GM13977 (cell line): ENCODE data around the gene RALA.
"Not testable (repeated sequence)": the region's sequence is repeated elsewhere in the genome, so short reads cannot be mapped to it uniquely, and the experiment has no call there.

Source experiments
- DNase-seq: peaks from one replicate; pipeline ENCODE4 v3.0.0; 2012; ENCODE audit warnings: low spot score
- in situ Hi-C: fragments of 300-500 bp; cut with MboI; formaldehyde crosslinking; loops from one replicate; pipeline ENCODE4 v1.12.0; 2022; ENCODE audit warnings: low sequenced_read_pairs, low pct_unique_long_range_greater_than_20kb, mixed read lengths, inconsistent platforms; ENCODE audit not compliant: unreplicated experiment
- TF ChIP-seq, protein P1 (sequence below): IDR thresholded peaks from 2 replicates; pipeline ENCODE4 v1.5.1; 2012; ENCODE audit warnings: mild to moderate bottlenecking, control low read depth; ENCODE audit not compliant: insufficient read depth; ENCODE audit errors: extremely low read depth, missing control alignments

The RALA gene

DNA sequence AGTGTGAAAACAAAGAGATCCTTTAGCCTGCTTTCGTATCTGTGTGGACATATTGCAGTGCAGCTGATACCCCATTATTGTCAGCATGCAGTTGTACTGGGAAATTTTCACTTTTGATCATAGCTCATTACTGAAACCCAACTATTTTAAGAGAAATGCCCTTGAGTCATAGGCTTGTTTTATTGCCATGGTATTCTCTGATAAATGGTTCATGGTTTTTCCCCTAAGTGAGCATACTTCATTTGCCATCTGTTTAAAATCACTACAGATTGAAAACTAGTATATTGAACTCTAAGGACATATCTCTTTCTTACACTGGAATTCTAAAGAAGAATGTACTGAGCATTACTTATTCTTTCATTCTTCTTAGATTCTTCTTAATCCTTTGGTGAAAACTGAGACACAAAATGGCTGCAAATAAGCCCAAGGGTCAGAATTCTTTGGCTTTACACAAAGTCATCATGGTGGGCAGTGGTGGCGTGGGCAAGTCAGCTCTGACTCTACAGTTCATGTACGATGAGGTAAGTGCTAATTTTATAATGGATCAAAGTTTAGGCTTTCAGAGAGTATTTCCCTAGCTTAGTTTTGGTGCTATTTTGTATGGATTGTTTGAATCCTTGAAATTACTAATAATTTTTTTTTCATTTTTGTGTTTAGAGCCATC, 63.0 kb downstream of the RALA start:
- DNase-seq: peak; percentile 66
- TF ChIP-seq, protein P1, sequence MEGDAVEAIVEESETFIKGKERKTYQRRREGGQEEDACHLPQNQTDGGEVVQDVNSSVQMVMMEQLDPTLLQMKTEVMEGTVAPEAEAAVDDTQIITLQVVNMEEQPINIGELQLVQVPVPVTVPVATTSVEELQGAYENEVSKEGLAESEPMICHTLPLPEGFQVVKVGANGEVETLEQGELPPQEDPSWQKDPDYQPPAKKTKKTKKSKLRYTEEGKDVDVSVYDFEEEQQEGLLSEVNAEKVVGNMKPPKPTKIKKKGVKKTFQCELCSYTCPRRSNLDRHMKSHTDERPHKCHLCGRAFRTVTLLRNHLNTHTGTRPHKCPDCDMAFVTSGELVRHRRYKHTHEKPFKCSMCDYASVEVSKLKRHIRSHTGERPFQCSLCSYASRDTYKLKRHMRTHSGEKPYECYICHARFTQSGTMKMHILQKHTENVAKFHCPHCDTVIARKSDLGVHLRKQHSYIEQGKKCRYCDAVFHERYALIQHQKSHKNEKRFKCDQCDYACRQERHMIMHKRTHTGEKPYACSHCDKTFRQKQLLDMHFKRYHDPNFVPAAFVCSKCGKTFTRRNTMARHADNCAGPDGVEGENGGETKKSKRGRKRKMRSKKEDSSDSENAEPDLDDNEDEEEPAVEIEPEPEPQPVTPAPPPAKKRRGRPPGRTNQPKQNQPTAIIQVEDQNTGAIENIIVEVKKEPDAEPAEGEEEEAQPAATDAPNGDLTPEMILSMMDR: no peak
- in situ Hi-C loops: no loop called here

DNA sequence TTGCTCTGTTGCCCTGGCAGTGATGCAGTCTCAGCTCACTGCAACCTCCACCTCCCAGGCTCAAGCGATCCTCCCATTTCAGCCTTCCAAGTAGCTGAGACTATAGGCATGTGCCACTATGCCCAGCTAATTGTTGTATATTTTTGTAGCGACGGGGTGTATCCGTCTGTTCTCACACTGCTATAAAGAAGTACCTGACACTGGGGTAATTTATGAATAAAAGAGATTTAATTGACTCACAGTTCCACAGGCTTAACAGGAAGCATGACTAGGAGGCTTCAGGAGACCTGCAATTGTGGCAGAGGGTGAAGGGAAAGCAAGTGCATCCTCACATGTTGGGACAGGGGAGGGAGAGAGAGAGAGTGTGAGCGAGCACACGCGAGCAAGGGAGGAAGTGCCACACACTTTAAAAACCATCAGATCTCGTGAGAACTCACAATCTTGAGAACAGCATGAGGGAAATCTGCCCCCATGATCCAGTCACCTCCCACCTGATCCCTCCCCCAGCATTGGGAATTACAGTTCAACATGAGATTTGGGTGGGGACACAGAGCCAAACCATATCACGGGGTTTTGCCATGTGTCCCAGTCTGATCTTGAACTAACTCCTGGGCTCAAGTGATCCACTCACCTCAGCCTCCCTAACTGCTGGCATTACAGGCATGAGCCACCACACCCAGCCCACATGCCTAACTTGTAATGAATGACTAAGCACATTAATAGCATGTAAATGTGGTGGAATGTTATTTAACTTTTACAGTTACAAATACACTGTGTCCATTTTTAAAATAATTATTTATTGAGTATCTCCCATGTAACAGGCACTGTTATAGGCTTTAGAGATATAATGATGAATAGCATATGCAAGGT, 65.5 kb downstream of the RALA start:
- TF ChIP-seq, protein P1: no peak
- in situ Hi-C loops: no loop called here
- DNase-seq: no peak

DNA sequence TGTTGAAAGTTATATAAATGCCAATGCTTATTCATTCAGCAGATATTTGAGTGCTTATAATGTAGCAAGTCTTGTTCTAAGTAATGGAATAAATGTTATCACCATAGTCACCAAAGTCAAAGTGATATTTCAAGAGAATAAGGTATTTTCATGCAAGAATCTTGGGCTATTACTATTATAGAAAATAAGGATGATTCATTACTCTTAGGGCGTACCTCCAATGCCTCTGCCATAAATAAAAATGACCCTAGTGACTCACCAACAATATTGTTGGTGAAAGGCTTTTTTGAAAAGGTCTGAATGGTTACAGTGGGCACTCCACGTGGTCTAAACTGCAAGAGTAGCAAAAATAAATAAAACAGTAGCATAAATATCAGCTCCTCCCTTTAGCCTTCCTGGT, 68.4 kb downstream of the RALA start:
- in situ Hi-C loops: no loop called here
- TF ChIP-seq, protein P1: no peak
- DNase-seq: no peak

DNA sequence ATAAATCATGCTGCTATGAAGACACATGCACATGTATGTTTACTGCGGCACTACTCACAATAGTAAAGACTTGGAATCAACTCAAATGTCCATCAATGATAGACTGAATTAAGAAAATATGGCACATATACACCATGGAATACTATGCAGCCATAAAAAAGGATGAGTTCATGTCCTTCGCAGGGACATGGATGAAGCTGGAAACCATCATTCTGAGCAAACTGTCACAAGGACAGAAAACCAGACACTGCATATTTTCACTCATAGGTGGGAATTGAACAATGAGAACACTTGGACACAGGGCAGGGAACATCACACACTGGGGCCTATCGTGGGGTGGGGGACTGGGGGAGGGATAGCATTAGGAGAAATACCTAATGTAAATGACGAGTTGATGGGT, 69.7 kb downstream of the RALA start:
- DNase-seq, in situ Hi-C loops: not testable (repeated sequence)

DNA sequence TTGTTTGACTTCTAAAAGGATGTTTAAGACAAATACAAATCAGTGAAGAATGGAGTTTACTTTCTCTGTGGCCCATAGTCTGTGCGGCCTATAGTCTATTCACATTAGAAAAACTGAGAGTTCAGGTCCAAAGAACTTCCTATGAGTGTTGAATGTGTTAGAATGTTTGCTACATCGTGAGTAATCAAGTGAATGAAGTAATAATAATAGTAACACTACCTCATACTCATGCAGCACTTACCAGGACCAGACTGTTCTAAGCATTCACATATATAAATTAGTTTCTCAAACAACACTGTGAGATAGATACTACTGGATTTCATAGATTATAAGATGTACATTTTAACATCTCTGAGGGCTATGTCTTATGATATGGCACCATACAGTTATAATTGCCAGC, 70.4 kb downstream of the RALA start:
- TF ChIP-seq, protein P1: no peak
- DNase-seq: no peak
- in situ Hi-C loops: no loop called here

DNA sequence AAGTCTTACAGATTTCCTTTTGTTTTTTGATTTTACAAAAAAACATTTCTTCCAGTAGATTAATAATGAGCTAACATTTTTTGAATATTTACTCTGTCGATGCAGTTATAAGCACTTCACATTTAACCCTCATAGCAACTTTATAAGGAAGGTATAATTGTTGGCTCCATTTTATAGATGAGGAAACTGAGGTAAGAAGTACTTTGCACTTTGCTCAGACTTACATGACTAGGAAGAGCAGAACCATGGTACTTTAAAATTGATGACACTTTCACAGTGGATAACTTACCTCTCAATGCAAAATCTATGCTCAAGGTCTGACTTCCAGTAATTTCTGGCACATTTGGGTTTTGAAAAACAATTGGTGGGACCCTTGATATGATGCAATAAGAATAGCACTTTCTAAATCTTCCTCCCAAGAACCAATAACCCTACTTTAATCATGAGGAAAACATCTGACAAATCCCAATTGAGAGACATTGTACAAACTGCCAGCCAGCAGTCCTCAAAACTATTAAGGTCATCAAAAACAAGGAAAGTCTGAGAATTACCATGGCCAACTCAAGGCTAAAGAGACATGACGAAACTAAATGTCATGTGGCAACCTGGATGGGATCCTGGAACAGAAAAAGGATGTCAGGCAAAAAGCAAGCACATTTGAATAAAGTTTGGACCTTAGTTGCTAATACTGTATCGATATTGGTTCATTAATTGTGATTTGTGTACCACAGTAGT, 72.6 kb downstream of the RALA start:
- in situ Hi-C loops: no loop called here
- DNase-seq: no peak
- TF ChIP-seq, protein P1: no peak
